SHP77 (cell line): ENCODE measurements around the gene USP36.
"Not testable (repeated sequence)": the region's sequence is repeated elsewhere in the genome, so short reads cannot be mapped to it uniquely, and the experiment has no call there.

Experiments
- DNase-seq, 2 experiments: peaks; one replicate each; lab custom pipeline; 2025; lab: John Stamatoyannopoulos, UW

Gene USP36

GRCh38 chr17:78790552-78790951 lies 50.1 kb downstream of the USP36 start:
- no peak for DNase-seq

GRCh38 chr17:78789663-78790181 lies 50.9 kb downstream of the USP36 start:
- peak; percentile 74 to 84 for DNase-seq

- DNase-seq, result peak; percentile 60 to 70
Observed at GRCh38 chr17:78789149-78789662, 51.4 kb downstream of the USP36 start.

GRCh38 chr17:78788451-78788850 lies 52.2 kb downstream of the USP36 start:
- DNase-seq, result no peak

- DNase-seq, result no peak
Observed at GRCh38 chr17:78787444-78787843, 53.2 kb downstream of the USP36 start.

- no peak for DNase-seq
Observed at GRCh38 chr17:78785663-78786057, 55.0 kb downstream of the USP36 start.

- DNase-seq, result no peak
Observed at GRCh38 chr17:78785011-78785662, 55.5 kb downstream of the USP36 start.

- DNase-seq, result no peak
Observed at GRCh38 chr17:78784352-78784751, 56.3 kb downstream of the USP36 start.

GRCh38 chr17:78783711-78784324 lies 56.8 kb downstream of the USP36 start:
- no peak for DNase-seq

- DNase-seq, result no peak
Observed at GRCh38 chr17:78781893-78782304, 58.7 kb downstream of the USP36 start, which contains the start of gene CYTH1. CYTH1 (minus strand) TSS chr17:78782273; CDS start chr17:78782223, 50 bp downstream.

- DNase-seq, result peak in 1 of 2 experiments; percentile 19
Observed at GRCh38 chr17:78781104-78781892, 59.3 kb downstream of the USP36 start.

GRCh38 chr17:78780335-78780734 lies 60.3 kb downstream of the USP36 start:
- DNase-seq, result no peak

- no peak for DNase-seq
Observed at GRCh38 chr17:78779850-78780249, 60.8 kb downstream of the USP36 start.

GRCh38 chr17:78779286-78779651 lies 61.3 kb downstream of the USP36 start:
- DNase-seq, result not testable (repeated sequence)

GRCh38 chr17:78777881-78778280 lies 62.7 kb downstream of the USP36 start:
- no peak for DNase-seq

- no peak for DNase-seq
Observed at GRCh38 chr17:78774956-78775571, 65.5 kb downstream of the USP36 start.

GRCh38 chr17:78774453-78774852 lies 66.2 kb downstream of the USP36 start:
- DNase-seq, result no peak

- DNase-seq, result no peak
Observed at GRCh38 chr17:78771758-78772382, 68.7 kb downstream of the USP36 start.

- no peak for DNase-seq
Observed at GRCh38 chr17:78769196-78769773, 71.3 kb downstream of the USP36 start.

- DNase-seq, result no peak
Observed at GRCh38 chr17:78767806-78768205, 72.8 kb downstream of the USP36 start.

- no peak for DNase-seq
Observed at GRCh38 chr17:78766743-78767294, 73.8 kb downstream of the USP36 start.
